SK-N-MC (cell line): Measurements from ENCODE around the gene JMJD1C.

ENCODE experiments used
- EZH2 ChIP-seq: fragments of 200-600 bp; sonication (generic); IDR thresholded peaks from one replicate; pipeline ENCODE4 v1.6.1; 2017; ENCODE audit warnings: antibody characterized with exemption
- FOXP2 ChIP-seq: optimal IDR thresholded peaks from 2 replicates; pipeline ENCODE3; 2011; ENCODE audit warnings: mild to moderate bottlenecking, moderate library complexity; ENCODE audit not compliant: insufficient read depth; ENCODE audit errors: extremely low read length, control extremely low read depth
- POLR2AphosphoS5 ChIP-seq: IDR thresholded peaks from 2 replicates; pipeline ENCODE4 v1.6.1; 2012; ENCODE audit warnings: mild to moderate bottlenecking, low read depth, low read length, borderline replicate concordance

DNA sequence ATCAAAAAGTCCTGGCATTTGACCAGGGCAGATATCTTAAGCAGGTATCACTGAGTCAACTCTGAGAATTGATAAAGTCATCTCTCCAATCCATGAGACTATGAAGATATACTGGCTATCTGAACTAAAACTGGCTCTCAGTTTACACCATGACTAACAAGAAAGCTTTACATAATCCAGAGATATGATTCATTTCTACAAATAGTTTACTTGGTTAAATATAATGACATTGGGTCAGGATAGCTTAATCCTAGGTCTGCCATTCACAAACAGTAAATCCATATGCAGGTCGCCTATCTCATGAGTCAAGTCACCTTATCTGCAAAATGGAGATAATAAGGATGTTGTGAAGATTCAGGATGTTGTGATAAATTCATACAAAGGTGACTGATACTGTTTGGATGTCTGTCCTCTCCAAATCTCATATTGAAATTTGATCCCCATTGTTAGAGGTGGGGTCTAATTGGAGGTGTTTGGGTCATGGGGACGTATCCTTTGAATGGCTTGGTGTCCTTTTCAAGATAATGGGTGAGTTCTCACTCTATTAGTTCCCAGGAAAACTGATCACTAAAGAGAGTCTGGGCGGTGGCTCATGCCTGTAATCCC is 117.4 kb downstream of the JMJD1C start:
- TF ChIP-seq EZH2 = no peak
- no peak for TF ChIP-seq POLR2AphosphoS5
- no peak for TF ChIP-seq FOXP2
